ENCODE measurements around the gene KRT33A. TPM values are rescaled to one million over a fixed set of nuclear protein-coding genes. Genes with fewer than 3 reads are reported as not detected.

Gene KRT33A
- total RNA-seq, 1 experiment from 2014 or later: not detected

GRCh38 chr17:41322094-41322902 is 28.3 kb downstream of the KRT33A start:
- Histone ChIP-seq H3K23ac (ENCODE audit: insufficient read length, low read depth, low read length) (no peak overlapping the region), H2BK120ac (ENCODE audit: low read depth, low read length, poor library complexity, severe bottlenecking) (no peak overlapping the region), H2BK5ac (ENCODE audit: insufficient read length, low read length) (no peak overlapping the region), H3K79me1 (ENCODE audit: insufficient read depth, low read depth, low read length, poor library complexity, severe bottlenecking) (no peaks in the 10 kb centered on the region), H3K9ac (ENCODE audit: extremely low read depth, insufficient read length, low read length) (no peak overlapping the region), H3K4me2 (ENCODE audit: insufficient read depth, insufficient read length, low read length) (no peak overlapping the region), H3K56ac (ENCODE audit: insufficient read length, low read depth, low read length) (no peak overlapping the region), H4K5ac (ENCODE audit: insufficient read length, low read depth, low read length) (no peak overlapping the region), H3K79me2 (ENCODE audit: insufficient read depth, low read length) (no peaks in the 10 kb centered on the region), H2BK20ac (ENCODE audit: low read depth, low read length, poor library complexity, severe bottlenecking) (no peak overlapping the region), H3K27me3 (ENCODE audit: insufficient read depth, low read length) (no peaks in the 10 kb centered on the region), H3K9me3 (ENCODE audit: control insufficient read depth, low read depth, low read length) (no peaks in the 10 kb centered on the region), H4K20me1 (ENCODE audit: control insufficient read depth, insufficient read depth, insufficient read length) (no peaks in the 10 kb centered on the region), H3K4me1 (ENCODE audit: insufficient read depth, low read length) (no peaks in the 10 kb centered on the region), H4K91ac (ENCODE audit: insufficient read length, low read depth, low read length) (no peak overlapping the region), H2AK5ac (ENCODE audit: insufficient read length, low read length) (no peak overlapping the region), H3K27ac (ENCODE audit: insufficient read length, low read depth, low read length) (no peak overlapping the region), H3T11ph (ENCODE audit: low read length) (no peak overlapping the region), H3K23me2 (ENCODE audit: insufficient read length, low read depth, low read length, poor library complexity, severe bottlenecking) (no peaks in the 10 kb centered on the region), H2BK12ac (ENCODE audit: insufficient read length, low read depth, low read length) (no peak overlapping the region), H3K4ac (ENCODE audit: low read depth, low read length) (no peak overlapping the region), H3K14ac (ENCODE audit: insufficient read depth, low read length) (no peak overlapping the region), H4K8ac (replicated peaks; ENCODE audit: insufficient read length, low read depth, low read length) (no peak overlapping the region), H2AFZ (ENCODE audit: low read length) (no peak overlapping the region), H2BK15ac (ENCODE audit: low read depth, low read length) (no peak overlapping the region), H3K18ac (ENCODE audit: insufficient read length, low read depth, low read length) (no peak overlapping the region)
- no peak for DNase-seq
- Mint-ChIP-seq H3K27me3 (ENCODE audit: low read depth) (peaks cover 2% of the 10 kb centered on the region; the same call in 1 of the 2 replicates), H3K4me3 (no peak overlapping the region), H3K36me3 (ENCODE audit: insufficient read depth in 1 of 3, low read depth in 3 of 3) (peaks cover 0 to 15% (median 12%) of the 10 kb centered on the region in 3 experiments; a peak in 1 of 7 replicates), H3K9me3 (peaks cover 16 to 17% of the 10 kb centered on the region in 2 experiments), H3K4me1 (peaks cover 3 to 4% of the 10 kb centered on the region in 2 experiments; a peak in 2 of 4 replicates), H3K27ac (no peak overlapping the region)
- TF ChIP-seq CTCF (conservative IDR thresholded peaks at IDR 0.05): peak; percentile 82
- no CpG with 5 or more reads among the region's 5 CpGs for WGBS (ENCODE audit: extremely low coverage, insufficient read length, low lambda C conversion rate)
